ENCODE results near the gene DOCK11.

Gene DOCK11

DNA sequence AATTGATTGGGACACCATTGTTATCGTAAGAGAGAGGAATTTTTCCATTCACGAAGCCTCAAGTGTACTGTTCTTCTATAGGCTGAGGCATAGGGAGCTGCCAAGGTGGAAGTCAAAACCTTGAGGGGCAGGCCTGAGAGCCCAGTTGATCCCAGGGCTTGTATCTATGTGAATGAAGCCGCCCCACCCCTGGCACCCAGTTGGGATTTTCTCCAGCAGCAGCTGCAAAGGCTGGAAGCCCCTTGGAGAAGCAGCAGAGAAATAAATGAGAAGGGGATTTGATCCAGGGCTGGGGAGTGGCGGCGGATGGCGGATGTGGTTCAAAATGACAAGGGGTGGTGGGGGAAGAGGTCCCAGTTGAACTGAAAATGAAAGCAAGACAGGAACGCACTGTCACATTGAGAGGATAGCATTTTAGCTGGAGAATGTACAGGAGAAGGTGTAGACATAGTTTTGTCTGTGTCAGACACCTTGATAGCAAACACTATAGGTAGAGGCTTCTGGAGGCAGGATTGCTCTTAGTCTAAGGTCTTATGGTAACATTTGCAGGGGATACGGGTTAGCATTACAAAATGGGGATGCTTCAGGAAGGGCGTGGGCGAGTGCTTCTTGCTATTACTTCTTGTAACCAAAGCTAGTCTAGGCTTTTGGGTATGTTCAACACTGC, 32.6 kb downstream of the DOCK11 start:
- DNase-seq (ENCODE audit: low read depth in 1 of 2, low spot score in 1 of 2) = peak; percentile 11 to 51

DNA sequence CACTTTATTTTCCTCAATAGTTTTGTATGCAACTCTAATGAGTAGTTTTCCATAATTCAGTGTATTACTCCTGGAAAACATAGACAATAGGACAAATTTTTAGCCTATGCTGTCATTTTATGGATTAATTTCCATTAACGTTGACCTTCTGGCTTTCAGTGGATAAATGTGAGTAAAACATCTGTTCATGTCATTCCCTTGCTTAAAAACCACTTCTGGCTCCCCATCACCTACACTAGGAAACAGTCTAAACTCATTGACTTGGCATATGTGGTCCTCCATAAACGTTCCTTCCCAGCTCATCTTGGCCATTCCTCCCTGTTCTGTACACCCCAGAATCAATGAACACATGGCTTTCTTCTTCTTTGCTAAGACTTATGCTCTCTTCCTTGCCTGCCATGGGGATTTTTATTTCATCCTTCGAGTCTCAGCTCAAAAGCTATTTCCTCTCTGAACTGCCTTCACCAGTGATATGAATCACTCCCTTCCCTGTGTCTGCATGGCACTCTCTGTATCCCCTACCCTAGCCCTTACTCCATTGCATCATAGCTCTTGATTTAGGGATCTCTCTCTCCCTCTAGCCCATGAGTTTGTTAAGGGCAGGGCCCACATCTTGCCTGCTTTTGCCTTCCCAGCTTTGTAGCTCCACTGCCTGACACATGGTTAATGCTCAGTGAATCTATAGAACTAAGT, 34.8 kb downstream of the DOCK11 start:
- no peak for DNase-seq (ENCODE audit: low read depth in 1 of 2, low spot score in 1 of 2)

DNA sequence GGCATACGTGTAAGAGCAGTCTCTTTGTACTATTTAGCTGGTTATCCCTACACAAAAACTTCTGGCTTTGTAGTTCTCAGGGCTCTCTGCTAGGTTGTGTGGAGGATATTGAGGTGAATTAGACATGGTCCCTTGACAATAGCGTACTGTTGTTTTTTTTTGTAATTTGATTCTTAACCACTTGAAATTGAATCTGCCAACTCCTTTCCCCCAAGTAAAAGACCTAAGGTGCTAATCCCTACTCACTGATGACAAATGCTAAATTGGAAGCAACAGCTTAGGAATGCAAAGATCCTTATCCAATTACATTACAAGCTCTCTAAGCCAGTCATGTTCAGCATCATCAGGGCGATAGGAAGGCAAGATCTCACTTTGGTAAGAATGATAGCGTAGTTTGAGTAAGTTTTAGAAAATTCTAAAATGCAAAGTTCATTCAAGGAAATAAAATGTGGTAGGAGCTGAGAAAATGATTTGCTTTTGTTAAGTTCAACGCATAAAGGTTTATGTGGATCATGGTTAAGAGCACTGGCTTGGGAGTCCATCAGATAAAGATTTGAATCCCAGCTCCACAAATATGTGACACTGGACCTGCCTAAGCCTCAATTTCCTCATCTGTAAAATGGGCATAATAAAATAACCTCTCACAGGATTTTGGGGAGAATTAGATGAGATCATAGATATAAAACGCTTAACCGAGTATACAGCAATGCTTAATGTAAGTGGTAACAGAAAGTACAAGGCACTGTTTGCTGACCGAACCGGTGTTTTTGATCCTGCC, 39.3 kb downstream of the DOCK11 start:
- no peak for DNase-seq (ENCODE audit: low read depth in 1 of 2, low spot score in 1 of 2)

DNA sequence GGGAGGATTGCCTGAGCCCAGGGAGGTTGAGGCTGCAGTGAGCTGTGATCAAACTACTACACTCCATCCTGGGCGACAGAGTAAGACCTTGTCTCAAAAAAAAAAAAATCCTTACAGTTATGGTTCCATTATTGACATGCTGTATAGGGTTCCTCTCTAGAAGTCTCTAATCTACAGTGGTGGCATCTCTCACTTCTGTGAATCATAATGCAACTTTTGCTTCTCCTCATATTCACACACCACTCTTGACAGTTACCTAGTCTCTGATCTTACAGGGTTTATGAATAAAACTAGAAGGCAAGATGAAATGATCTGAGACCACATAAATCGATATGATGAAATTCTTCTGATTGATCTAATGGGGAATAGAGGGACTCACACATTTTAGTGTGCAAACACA, 40.6 kb downstream of the DOCK11 start:
- no peak for DNase-seq (ENCODE audit: low read depth in 1 of 2, low spot score in 1 of 2)

DNA sequence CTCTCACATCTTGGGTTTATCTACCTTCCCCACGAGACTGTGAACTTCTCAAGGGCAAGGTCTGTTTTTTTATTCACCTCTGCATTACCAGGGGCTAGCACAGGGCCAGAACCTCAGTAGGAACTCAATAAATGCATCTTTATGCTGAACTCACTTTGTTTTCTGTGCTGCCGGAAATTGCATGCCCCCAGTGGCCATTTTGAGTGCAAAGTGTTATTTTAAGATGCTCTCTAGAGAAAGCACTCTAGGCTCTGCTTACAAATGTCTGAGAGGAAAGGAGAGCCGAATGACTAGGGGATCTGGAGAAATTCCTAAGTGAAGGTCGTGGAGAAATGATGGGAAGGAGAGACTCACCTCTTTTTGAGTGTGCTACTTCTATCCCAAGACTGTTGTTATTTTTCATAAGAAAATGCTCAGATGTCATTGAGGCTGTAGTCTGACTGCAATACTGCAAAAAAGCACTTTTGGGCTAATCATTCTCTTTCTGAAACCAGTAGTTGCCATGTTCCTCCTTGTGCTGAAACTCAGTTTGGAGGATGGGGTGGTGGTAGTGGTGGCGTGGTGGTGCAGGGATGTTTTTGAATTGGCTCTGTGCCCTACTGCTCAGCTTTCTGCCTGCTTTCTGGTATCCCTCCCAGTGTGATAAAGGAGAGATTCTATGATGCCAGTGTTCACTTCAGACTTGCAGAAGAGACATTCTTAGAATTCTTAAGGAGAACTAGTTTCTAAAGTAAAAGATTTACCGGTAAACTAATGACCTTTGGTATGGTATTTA, 41.3 kb downstream of the DOCK11 start:
- no peak for DNase-seq (ENCODE audit: low read depth in 1 of 2, low spot score in 1 of 2)

DNA sequence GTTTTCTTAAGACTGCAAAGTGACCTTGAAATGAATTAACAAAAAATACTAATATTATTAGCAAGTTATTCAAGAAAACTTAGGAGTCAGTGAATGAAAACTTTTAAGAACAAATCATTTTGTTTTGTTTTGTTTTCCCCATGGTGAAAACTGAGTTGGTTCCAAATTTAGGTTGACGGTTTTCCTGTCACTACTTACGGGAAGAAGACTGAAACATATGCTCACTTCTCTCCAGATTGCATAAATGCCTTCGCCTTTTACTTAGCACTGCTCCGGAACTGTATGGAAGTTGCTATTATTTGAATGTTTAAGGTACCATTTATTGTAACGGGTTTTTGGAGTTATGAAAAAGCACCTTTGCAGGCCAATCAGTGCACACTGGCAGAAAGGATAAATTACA, 42.8 kb downstream of the DOCK11 start:
- no peak for DNase-seq (ENCODE audit: low read depth in 1 of 2, low spot score in 1 of 2)

DNA sequence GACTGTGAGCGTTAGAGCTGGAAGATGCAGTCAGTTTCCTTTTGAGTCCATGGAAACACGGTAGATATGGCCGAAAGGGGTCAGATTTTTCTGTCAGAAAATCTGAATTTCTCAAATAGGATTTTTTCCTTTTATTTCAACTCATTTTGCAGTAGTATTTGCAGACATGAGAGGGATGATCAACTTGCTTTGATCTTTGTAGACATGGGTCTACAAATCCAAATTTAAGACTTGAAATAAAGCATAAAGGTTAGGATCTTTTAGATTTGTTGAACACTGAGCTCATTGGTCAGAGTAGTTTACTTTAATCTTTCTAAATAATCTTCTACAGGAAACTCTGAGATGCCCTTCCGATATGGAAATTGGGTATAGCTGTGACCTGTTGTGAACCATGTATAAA, 44.7 kb downstream of the DOCK11 start:
- DNase-seq (ENCODE audit: low read depth in 1 of 2, low spot score in 1 of 2) = no peak

DNA sequence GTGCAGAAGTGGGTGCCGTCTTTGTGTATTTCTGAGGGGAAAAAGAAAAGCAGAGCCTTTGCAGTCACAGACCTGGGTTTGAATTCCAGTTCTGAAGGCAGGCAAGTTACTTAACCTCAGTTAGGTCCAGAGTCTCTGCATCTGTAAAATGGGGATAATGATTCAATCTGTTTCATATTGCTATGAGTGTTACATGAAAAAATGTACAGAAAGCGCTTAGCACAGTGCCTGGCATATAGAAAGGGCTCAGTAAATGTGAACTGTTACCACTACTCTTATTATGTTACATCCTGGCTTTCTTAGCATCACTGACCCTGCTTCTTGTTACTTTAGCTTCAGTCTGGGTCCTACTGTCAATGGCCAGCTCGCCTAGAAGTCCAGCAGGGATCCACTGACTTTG, 45.9 kb downstream of the DOCK11 start:
- DNase-seq (ENCODE audit: low read depth in 1 of 2, low spot score in 1 of 2) = no peak

DNA sequence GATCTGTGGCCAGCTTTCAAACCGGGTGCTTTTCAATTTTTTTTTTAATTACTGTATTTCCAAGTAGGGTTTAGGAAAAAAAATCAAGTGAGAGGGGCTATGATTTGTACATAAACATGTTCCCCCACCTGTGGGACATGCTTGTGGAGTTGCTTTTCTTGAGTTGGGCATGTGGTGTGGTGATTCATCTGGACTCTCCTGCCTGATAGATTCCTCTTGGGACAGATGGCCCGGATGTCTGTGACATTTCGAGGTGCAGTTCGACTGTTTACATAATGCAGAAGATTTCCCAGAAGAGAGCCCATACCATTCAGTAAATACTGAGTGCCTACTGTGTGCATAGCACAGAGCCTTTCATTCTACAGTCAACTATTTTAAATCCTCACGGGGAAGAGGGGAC, 49.9 kb downstream of the DOCK11 start:
- no peak for DNase-seq (ENCODE audit: low read depth in 1 of 2, low spot score in 1 of 2)

DNA sequence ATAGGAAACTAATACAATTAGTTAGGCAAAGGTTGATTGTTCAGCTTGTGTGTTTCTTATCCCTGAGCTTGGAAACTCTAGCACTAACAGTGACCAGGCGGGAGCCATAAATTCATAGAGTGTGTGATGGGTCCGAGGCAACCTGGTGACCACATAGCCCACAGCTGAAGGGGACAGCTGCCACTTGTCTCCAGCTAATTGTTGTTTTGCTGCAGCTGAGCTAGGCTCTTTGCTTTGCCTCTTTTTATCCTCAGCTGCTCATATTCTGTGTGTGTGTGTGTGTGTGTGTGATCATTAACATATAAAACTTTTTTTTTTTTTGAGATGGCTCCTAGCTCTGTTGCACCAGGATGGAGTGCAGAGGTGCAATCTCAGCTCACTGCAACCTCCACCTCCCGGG, 53.2 kb downstream of the DOCK11 start:
- no peak for DNase-seq (ENCODE audit: low read depth in 1 of 2, low spot score in 1 of 2)

DNA sequence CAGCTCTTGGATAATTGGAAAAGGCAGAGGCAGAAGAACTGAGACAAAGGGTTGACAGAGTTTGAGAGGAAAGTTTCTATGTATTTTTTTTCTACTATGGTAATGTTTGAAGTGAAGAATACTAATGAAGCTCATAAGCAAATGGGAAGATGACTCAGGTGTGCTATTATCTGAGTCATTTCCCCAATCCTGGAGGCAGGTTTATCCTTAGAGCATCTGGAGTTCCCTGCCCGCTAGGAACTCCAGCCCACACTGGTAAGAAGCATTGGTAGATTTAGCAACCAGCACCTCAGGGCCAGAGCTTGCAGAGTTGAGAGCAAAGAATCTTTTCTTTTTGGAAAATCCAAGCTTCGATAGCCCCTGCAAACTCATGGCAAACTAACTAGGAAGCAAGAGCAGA, 55.2 kb downstream of the DOCK11 start:
- DNase-seq (ENCODE audit: low read depth in 1 of 2, low spot score in 1 of 2) = no peak

DNA sequence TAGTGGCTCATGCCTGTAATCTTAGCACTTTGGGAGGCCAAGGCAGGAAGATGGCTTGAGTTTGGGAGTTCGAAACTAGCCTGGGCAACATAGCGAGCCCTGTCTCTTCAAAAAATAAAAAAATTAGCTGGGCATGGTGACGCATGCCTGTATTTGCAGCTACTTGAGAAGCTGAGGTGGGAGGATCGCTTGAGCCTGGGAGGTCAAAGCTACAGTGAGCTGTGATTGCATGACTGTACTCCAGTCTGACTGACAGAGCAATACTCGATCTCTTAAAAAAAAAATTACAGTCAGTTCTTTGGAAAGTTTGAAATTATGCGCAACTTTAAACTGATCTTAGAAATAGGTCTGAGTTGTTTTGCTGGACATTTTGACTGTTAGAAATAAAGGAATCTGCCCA, 55.8 kb downstream of the DOCK11 start:
- DNase-seq (ENCODE audit: low read depth in 1 of 2, low spot score in 1 of 2) = no peak

DNA sequence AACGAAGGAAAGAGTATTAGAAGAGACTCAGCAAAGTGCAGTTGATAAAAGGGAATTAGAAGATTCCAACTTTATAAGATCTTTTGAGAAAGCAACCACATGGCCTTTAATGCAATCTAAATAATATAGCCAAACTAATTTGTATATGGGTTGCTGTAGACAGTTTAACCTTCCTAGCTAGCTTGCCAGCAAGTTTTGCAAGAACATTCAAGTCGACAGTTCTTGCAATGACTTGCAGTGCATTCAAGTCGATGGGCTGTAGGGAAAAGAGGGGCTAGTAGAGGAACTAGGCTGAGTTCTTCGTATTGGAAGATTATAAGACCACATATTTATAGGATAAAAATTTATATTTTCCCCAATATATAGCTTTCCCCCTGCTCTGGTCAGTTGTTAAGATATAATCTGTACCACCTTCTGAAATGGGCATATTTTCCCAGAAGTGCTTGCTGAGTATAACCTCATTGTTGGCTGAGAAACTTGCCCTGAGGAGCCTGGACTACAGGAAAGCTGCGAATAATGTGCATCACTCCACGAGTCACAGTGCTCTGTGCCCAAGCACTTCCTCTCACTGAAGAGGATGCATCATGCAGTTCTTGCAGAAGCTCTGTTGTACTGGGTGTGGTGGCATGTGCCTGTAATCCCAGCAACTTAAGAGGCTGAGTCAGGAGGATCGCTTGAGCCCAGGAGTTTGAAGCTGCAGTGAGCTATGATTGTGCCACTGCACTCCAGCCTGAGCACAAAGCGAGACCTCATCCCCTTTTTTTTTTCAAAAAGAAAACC, 56.7 kb downstream of the DOCK11 start:
- no peak for DNase-seq (ENCODE audit: low read depth in 1 of 2, low spot score in 1 of 2)

DNA sequence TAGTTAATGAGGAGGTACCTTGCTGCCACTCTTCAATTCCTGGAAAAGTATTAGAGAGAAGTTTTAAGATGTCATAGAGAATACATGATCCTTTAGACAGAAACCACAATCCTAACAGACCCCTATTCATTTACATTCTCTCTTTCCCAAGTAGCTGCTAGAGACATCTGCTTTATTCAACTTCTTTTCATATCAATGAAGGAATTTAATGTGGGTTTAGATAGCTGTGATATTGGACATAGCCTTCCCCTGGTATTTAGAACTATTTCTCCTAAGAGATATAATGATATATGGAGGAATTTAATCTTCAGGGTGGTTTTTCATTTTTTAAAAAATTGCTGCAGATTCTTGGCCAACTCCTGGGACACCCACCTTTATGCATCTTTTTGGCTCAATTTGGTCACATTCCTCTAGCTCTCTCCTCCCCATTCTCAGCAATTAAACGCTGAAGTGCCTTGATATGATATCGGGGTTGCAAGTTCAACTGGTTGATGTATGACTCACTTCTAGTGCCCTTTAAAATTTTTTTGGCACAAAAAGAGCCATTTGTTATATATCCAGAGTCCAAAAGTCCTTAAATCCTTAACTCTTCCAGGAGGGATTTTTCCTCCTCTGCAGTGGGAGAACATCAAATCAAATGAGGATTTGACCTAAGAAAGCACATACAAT, 57.6 kb downstream of the DOCK11 start:
- no peak for DNase-seq (ENCODE audit: low read depth in 1 of 2, low spot score in 1 of 2)

DNA sequence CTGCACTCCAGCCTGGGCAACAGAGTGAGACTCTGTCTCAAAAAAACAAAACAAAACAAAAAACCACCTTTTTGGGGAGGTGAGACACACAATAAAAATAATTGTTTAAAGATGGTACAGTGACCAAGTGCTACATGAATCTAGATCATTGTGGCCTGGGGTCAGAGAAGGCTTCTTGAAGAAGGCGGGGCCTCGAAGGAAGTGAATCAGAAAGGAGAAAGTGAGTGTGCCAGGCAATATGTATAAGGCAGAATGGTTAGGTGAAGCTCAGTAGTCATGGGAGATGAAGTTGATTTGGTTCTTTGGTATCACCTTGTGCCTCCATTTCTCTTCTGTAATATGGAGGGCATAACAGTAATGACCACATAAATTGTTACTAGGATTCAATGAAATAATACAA, 58.9 kb downstream of the DOCK11 start:
- no peak for DNase-seq (ENCODE audit: low read depth in 1 of 2, low spot score in 1 of 2)

DNA sequence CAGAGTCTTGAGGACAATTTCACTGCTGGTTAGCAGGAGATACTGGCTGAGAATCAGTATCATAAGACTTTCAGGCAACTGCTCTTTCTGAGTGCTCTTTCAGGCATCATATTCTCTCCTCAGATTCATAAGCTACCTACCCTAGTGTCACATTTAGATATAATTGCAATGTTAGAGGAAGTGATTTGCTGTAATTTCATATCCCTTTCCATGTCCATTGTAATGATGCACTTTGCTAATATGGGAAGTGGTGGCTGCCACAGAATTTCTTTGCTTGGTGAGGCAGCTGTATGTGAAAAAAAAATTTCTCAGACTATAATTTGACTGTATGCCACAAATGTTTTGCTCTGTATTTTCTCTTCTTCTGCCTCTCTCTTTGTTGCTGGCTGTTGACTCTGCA, 63.3 kb downstream of the DOCK11 start:
- no peak for DNase-seq (ENCODE audit: low read depth in 1 of 2, low spot score in 1 of 2)

DNA sequence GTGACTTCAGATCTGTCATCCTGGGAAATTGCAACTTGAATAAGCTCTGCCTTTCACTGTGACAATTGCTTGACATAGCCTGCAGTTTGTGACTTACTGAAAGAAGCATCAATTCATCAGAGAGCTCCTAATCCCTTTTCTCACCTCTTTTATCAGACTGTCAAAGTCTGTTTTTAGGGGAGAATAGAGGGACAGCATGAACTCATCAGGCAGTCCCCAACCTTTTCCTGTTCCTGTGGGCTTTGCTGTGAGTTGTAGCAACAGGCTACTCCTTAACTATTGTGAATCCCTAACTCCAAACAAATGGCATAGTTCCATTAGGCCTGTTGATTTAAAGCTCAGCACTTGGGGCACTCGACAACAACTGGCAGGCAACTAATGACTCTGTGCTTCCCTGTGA, 64.9 kb downstream of the DOCK11 start:
- no peak for DNase-seq (ENCODE audit: low read depth in 1 of 2, low spot score in 1 of 2)

DNA sequence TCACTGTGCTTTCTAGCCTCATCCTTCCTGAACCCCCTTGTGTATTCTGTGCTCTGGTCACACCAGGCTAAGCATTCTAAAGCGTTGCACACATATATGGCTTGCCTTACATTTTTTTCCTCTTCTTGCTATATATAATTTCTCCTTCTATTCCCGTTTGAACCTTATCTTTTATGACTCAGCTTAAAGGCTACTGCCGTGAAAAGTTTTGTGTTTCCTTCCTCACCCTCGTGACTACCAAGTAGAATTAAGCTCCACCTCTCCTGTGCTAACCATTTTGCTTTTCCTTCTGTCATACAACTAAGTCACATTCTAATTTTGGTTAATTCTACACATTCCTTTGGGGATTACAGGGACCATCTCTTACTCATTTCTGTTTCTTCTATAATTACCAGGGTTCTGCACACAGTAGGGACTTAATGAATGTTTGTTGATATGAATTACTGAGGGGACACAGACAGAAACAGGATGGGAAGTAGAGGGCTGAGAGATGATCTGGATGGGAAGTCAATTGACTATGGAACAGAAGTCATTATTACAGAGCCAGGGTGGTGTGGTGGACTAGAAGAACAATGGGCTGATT, 67.1 kb downstream of the DOCK11 start:
- no peak for DNase-seq (ENCODE audit: low read depth in 1 of 2, low spot score in 1 of 2)

DNA sequence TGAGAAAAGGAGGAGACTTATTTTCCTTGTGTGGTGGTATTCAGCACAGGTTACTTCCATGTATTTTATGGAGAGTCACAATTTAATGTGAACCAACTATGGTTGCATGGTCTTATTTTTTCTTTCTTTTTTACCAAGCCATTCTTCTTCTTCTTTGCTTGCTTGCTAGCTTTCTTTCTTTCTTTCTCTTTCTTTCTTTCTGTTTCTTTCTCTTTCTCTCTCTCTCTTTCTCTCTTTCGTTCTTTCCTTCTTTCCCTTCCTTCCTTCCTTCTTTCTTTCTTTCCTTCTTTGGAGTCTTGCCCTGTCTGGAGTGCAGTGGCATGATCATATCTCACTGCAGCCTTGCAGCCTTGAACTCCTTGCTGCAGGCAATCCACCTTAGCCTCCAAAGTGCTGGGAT, 68.9 kb downstream of the DOCK11 start:
- no peak for DNase-seq (ENCODE audit: low read depth in 1 of 2, low spot score in 1 of 2)

DNA sequence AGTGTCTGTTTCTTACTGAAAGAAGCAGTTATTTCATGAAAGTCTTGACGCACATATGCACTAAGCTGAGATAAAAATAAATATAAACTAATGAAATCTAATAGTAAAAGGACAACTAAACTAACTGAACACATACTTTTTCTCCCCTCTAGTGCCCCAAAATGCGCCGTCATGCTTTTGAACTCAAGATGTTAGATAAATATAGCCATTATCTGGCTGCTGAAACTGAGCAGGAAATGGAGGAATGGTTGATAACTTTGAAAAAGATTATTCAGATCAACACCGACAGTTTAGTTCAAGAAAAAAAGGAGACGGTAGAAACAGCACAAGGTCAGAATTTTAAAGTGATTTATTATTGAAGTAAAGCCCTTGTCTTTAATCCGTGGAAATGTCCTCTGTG, 70.2 kb downstream of the DOCK11 start:
- DNase-seq (ENCODE audit: low read depth in 1 of 2, low spot score in 1 of 2) = no peak
